ENCODE data around the gene P2RY8.

Gene P2RY8

GRCh38 chrX:1455948-1456280, 81.1 kb downstream of the P2RY8 start:
- H3K36me3 ChIP-seq (ENCODE audit: control insufficient read depth, insufficient read depth, low read length) = no peaks in the 10 kb centered on the region
- no peak overlapping the region for H3K4me3 ChIP-seq (ENCODE audit: low read depth, low read length)
- H3K27ac ChIP-seq = no peak overlapping the region
- no peak overlapping the region for H3K4me2 ChIP-seq (ENCODE audit: low read length)
- no peak overlapping the region for H3K9ac ChIP-seq
- H3K27me3 ChIP-seq (ENCODE audit: control insufficient read depth, insufficient read depth, low read length) = no peaks in the 10 kb centered on the region
- no peaks in the 10 kb centered on the region for H3K4me1 ChIP-seq
- no peak for TF ChIP-seq CTCF (IDR thresholded peaks at IDR 0.05)
- H2AFZ ChIP-seq = no peak overlapping the region
- H3K79me2 ChIP-seq = peaks cover 7% of the 10 kb centered on the region
- H3K9me3 ChIP-seq (ENCODE audit: control insufficient read depth, low read length) = no peaks in the 10 kb centered on the region

GRCh38 chrX:1453951-1454785, 82.8 kb downstream of the P2RY8 start:
- peak overlapping the region; percentile 33 for H2AFZ ChIP-seq
- no peak overlapping the region for H3K4me3 ChIP-seq (ENCODE audit: low read depth, low read length)
- H3K36me3 ChIP-seq (ENCODE audit: control insufficient read depth, insufficient read depth, low read length) = no peaks in the 10 kb centered on the region
- no peak overlapping the region for H3K9ac ChIP-seq
- no peaks in the 10 kb centered on the region for H3K4me1 ChIP-seq
- no peaks in the 10 kb centered on the region for H3K27me3 ChIP-seq (ENCODE audit: control insufficient read depth, insufficient read depth, low read length)
- peak overlapping the region; percentile 53 for H3K4me2 ChIP-seq (ENCODE audit: low read length)
- H3K9me3 ChIP-seq (ENCODE audit: control insufficient read depth, low read length) = no peaks in the 10 kb centered on the region
- peaks cover 11% of the 10 kb centered on the region for H3K79me2 ChIP-seq
- H3K27ac ChIP-seq = no peak overlapping the region
- peak; percentile 89 for TF ChIP-seq CTCF (IDR thresholded peaks at IDR 0.05)

- H3K9ac ChIP-seq = peak overlapping the region; percentile 67
These were observed 83.6 kb downstream of the P2RY8 start for GRCh38 chrX:1453395-1453783.

GRCh38 chrX:1452516-1453394, 84.2 kb downstream of the P2RY8 start, which contains the start of gene ASMTL:
Gene ASMTL (minus strand): TSS chrX:1452909. CDS start chrX:1452840, 69 bp downstream.
- Histone ChIP-seq H3K27me3 (ENCODE audit: control insufficient read depth, insufficient read depth, low read length) (no peaks in the 10 kb centered on the region), H3K27ac (peak within 1 kb of the TSS; percentile 87), H3K9ac (peak within 1 kb of the TSS; percentile 67), H3K4me2 (ENCODE audit: low read length) (peak within 1 kb of the TSS; percentile 96), H3K9me3 (ENCODE audit: control insufficient read depth, low read length) (no peaks in the 10 kb centered on the region), H3K4me3 (ENCODE audit: low read depth, low read length) (peak within 1 kb of the TSS; percentile 86), H2AFZ (peak within 1 kb of the TSS; percentile 92), H3K4me1 (no peaks in the 10 kb centered on the region), H3K36me3 (ENCODE audit: control insufficient read depth, insufficient read depth, low read length) (no peaks in the 10 kb centered on the region), H3K79me2 (peaks cover 18% of the 10 kb centered on the region)
- TF ChIP-seq CTCF (IDR thresholded peaks at IDR 0.05) = no peak

More at GRCh38 chrX:1453395-1453783, 83.6 kb downstream of the P2RY8 start:
- peak overlapping the region; percentile 92 for H2AFZ ChIP-seq
- no peak for TF ChIP-seq CTCF (IDR thresholded peaks at IDR 0.05)
- H3K27me3 ChIP-seq (ENCODE audit: control insufficient read depth, insufficient read depth, low read length) = no peaks in the 10 kb centered on the region
- no peaks in the 10 kb centered on the region for H3K36me3 ChIP-seq (ENCODE audit: control insufficient read depth, insufficient read depth, low read length)
- no peaks in the 10 kb centered on the region for H3K9me3 ChIP-seq (ENCODE audit: control insufficient read depth, low read length)
- H3K4me2 ChIP-seq (ENCODE audit: low read length) = peak overlapping the region; percentile 96
- H3K4me3 ChIP-seq (ENCODE audit: low read depth, low read length) = peak overlapping the region; percentile 86
- peak overlapping the region; percentile 87 for H3K27ac ChIP-seq
- no peaks in the 10 kb centered on the region for H3K4me1 ChIP-seq
- peaks cover 14% of the 10 kb centered on the region for H3K79me2 ChIP-seq

All from parathyroid adenoma (tissue), 2 donors.